Measurements from ENCODE around the gene RHEB. TPM values are rescaled to one million over a fixed set of nuclear protein-coding genes. Genes with fewer than 3 reads are reported as not detected.

The RHEB gene
- total and polyA plus RNA-seq, 2 of the 4 experiments (the other 2 are of a cell fraction), result 19.7 to 67.2 TPM

DNA sequence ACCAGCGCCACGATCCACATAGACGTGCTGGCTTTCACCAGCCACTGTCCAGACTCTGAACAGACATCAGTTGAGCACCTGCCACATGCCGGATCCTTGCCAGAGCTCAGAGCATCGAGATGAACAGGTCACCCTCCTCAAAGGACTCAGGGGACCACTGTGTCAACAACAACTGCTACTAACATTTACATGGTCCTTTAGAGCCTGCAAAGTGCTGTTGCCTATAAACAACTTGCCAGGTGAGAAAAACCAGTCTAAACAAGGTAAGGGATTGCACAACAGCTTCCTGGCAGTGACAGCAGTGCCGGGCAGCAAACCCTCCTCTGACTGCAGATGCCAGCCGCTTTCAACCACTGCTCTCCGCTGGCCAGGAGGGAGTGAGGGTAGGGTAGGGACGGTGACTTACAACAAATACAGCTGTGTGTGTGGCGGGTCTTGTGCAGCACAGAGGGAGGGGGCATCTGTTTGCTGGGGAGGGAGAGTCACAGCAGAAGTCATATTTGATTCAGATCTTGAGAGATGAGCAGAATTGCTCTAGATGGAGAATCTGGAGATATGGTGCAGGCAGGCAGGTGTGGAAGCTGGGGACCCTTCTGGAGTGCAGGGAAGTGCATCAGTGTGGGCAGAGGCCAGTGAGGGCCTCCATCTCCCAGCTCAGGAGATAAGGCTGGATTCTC is 32.8 kb upstream of the RHEB start:
- peaks cover 3% of the 10 kb centered on the region; the same call in 1 of the 2 replicates for H3K36me3 ChIP-seq (ENCODE audit: control insufficient read depth, insufficient read depth, low read length)
- H2AK9ac ChIP-seq (replicated peaks; ENCODE audit: low read depth, low read length, poor library complexity), result no peak overlapping the region
- H4K8ac ChIP-seq (ENCODE audit: low read depth in 2 of 2, low read length in 2 of 2), result no peak overlapping the region
- H3K9ac ChIP-seq (ENCODE audit: low read depth, low read length), result no peak overlapping the region
- POLR2A ChIA-PET (ENCODE audit: unreplicated experiment), result no interaction called here
- no peak overlapping the region; the same call in 1 of the 2 replicates for H3K18ac ChIP-seq (ENCODE audit: low read depth, low read length)
- no peaks in the 10 kb centered on the region for H3K9me1 ChIP-seq (ENCODE audit: insufficient read depth, low read length)
- dilution Hi-C loops (cut with HindIII; ENCODE audit: low sequenced_read_pairs, unreplicated experiment), result no loop called here
- peaks cover 3% of the 10 kb centered on the region; the same call in 1 of the 2 replicates for H3K4me1 ChIP-seq (ENCODE audit: control insufficient read depth, insufficient read depth, low read length)
- WGBS, 2 experiments (ENCODE audit: extremely low coverage in 2 of 2, insufficient read length in 1 of 2), result 76% methylated on average over 7 of the region's 10 CpGs; no CpG with 5 or more reads in 1 of the 2 experiments
- no peaks in the 10 kb centered on the region for H3K79me1 ChIP-seq (ENCODE audit: low read depth in 1 of 2, low read length in 2 of 2)
- no peak overlapping the region for H4K91ac ChIP-seq (ENCODE audit: insufficient read depth, low read depth, low read length)
- H2BK120ac ChIP-seq (ENCODE audit: low read depth, low read length), result no peak overlapping the region; the same call in 1 of the 2 replicates
- H3K4me3 ChIP-seq (ENCODE audit: insufficient read depth, low read depth, low read length), result no peak overlapping the region
- H4K20me1 ChIP-seq (ENCODE audit: insufficient read depth, low read length), result no peaks in the 10 kb centered on the region
- no peak overlapping the region for H3K14ac ChIP-seq (replicated peaks; ENCODE audit: low read depth, low read length)
- ATAC-seq (ENCODE audit: low read depth), result no peak
- intact Hi-C loops (cut with micrococcal nuclease), result loop anchor here (10.0 kb wide), 1 partner anchor 68 kb away; no protein-coding TSS in a partner anchor
- peaks cover 3% of the 10 kb centered on the region; the same call in 1 of the 2 replicates for H3K27me3 ChIP-seq (ENCODE audit: control insufficient read depth, insufficient read depth, low read length)
- H3K56ac ChIP-seq (ENCODE audit: extremely low read depth, insufficient read depth, low read length), result no peak overlapping the region
- TF ChIP-seq MXI1 (IDR thresholded peaks at IDR 0.05; ENCODE audit: borderline replicate concordance, low read depth, low read length) (no peak), CEBPB (IDR thresholded peaks at IDR 0.05; ENCODE audit: low read depth, low read length) (peak; percentile 68)
- H2BK20ac ChIP-seq (ENCODE audit: low read depth, low read length), result no peak overlapping the region
- H3K4me2 ChIP-seq (ENCODE audit: low read depth, low read length), result no peak overlapping the region
- no peak overlapping the region; the same call in 1 of the 2 replicates for H3K23ac ChIP-seq (ENCODE audit: low read depth, low read length)
- no peak for DNase-seq
- in situ Hi-C loops (cut with MboI; ENCODE audit: low sequenced_read_pairs), result no loop called here
- H2BK5ac ChIP-seq (ENCODE audit: low read depth, low read length, poor library complexity, severe bottlenecking), result no peak overlapping the region
- no peak overlapping the region for H3K4ac ChIP-seq (ENCODE audit: low read depth, low read length)
- no TSS peak for BruUV-seq (replicated peaks)
- no peak overlapping the region for H2AFZ ChIP-seq (replicated peaks; ENCODE audit: low read length, poor library complexity)
- no peak overlapping the region for H4K5ac ChIP-seq (ENCODE audit: low read depth, low read length)
- H3K27ac ChIP-seq (ENCODE audit: insufficient read depth, low read length), result no peak overlapping the region
- H2BK15ac ChIP-seq (ENCODE audit: low read depth, low read length), result no peak overlapping the region
- CTCF ChIA-PET, result no interaction called here
- no peaks in the 10 kb centered on the region for H3K9me3 ChIP-seq (ENCODE audit: control insufficient read depth, insufficient read depth, low read length)
- H2AK5ac ChIP-seq (ENCODE audit: low read depth, low read length), result peak overlapping the region; percentile 28; the same call in 1 of the 2 replicates
